ENCODE data around the gene IMPACT. TPM values are rescaled to one million over a fixed set of nuclear protein-coding genes. Genes with fewer than 3 reads are reported as not detected.

The IMPACT gene
- total RNA-seq, 1 donor from 2014 or later: 60.6 TPM

- no peak overlapping the region for H3K4me3 Mint-ChIP-seq (ENCODE audit: unreplicated experiment)
- H3K27me3 Mint-ChIP-seq (ENCODE audit: low read depth): peaks cover 5% of the 10 kb centered on the region
- peaks cover 5% of the 10 kb centered on the region for H3K4me1 Mint-ChIP-seq (ENCODE audit: low read depth)
- TF ChIP-seq, protein P1, sequence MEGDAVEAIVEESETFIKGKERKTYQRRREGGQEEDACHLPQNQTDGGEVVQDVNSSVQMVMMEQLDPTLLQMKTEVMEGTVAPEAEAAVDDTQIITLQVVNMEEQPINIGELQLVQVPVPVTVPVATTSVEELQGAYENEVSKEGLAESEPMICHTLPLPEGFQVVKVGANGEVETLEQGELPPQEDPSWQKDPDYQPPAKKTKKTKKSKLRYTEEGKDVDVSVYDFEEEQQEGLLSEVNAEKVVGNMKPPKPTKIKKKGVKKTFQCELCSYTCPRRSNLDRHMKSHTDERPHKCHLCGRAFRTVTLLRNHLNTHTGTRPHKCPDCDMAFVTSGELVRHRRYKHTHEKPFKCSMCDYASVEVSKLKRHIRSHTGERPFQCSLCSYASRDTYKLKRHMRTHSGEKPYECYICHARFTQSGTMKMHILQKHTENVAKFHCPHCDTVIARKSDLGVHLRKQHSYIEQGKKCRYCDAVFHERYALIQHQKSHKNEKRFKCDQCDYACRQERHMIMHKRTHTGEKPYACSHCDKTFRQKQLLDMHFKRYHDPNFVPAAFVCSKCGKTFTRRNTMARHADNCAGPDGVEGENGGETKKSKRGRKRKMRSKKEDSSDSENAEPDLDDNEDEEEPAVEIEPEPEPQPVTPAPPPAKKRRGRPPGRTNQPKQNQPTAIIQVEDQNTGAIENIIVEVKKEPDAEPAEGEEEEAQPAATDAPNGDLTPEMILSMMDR (IDR thresholded peaks at IDR 0.05): no peak
- peaks cover 3% of the 10 kb centered on the region for H3K36me3 Mint-ChIP-seq (ENCODE audit: low read depth)
- DNase-seq (ENCODE audit: low spot score): no peak
- H3K27ac Mint-ChIP-seq (ENCODE audit: unreplicated experiment): no peak overlapping the region
- H3K9me3 Mint-ChIP-seq (ENCODE audit: low read depth): peaks cover 3% of the 10 kb centered on the region
Measured at GRCh38 chr18:24502667-24503523, 76.4 kb downstream of the IMPACT start.

Other genes with a start within 250 kb of the IMPACT start
- 27.7 to 37.5 TPM (median 33.3 TPM) in 3 replicates for gene OSBPL1A, start 28.8 kb upstream of the IMPACT start, total RNA-seq
- gene HRH4, start 34.0 kb downstream of the IMPACT start, total RNA-seq: not detected in 3 replicates